Epithelial cell of proximal tubule (primary cell): ENCODE data around the gene GRM7. TPM values are rescaled to one million over a fixed set of nuclear protein-coding genes. Genes with fewer than 3 reads are reported as not detected.

ENCODE experiments used
- DNase-seq: peaks from one replicate; pipeline ENCODE4 v3.0.0-alpha.2; 2011; ENCODE audit warnings: low read depth
- H3K4me3 ChIP-seq: 2 replicates; pipeline ENCODE4 v1.5.1; 2011; ENCODE audit warnings: low read depth, mild to moderate bottlenecking, low read length
- CTCF ChIP-seq: conservative IDR thresholded peaks from 2 replicates; pipeline ENCODE4 v1.5.1; 2012; ENCODE audit warnings: low read depth, mild to moderate bottlenecking, low read length
- total RNA-seq: library from RNA; depleted of rRNA; stranded (reverse); fragments of >200 nt; gene quantifications from 2 replicates; pipeline ENCODE4 v1.2.3, GENCODE V29; 2015

The GRM7 gene
- total RNA-seq, 1 donor from 2014 or later = not detected

GRCh38 chr3:6860149-6860953 lies 564 bp upstream of the GRM7 start:
- no peak for DNase-seq
- no peak for TF ChIP-seq CTCF
- peak overlapping the region; percentile 16 for H3K4me3 ChIP-seq

GRCh38 chr3:6861625-6862000 lies 698 bp downstream of the GRM7 start:
- no peak for DNase-seq
- peak overlapping the region; percentile 6 for H3K4me3 ChIP-seq
- TF ChIP-seq CTCF = no peak

- no peak overlapping the region for H3K4me3 ChIP-seq
- DNase-seq = no peak
- TF ChIP-seq CTCF = no peak
These were observed 1.3 kb downstream of the GRM7 start for GRCh38 chr3:6862041-6862879.

GRCh38 chr3:6862880-6863195 lies 1.9 kb downstream of the GRM7 start:
- TF ChIP-seq CTCF = no peak
- H3K4me3 ChIP-seq = no peak overlapping the region

GRCh38 chr3:6867269-6867668 lies 6.4 kb downstream of the GRM7 start:
- no peak for TF ChIP-seq CTCF
- no peak overlapping the region for H3K4me3 ChIP-seq
- no peak for DNase-seq

More at GRCh38 chr3:6862880-6863195, 1.9 kb downstream of the GRM7 start:
- DNase-seq = no peak

GRCh38 chr3:6878731-6879130 lies 17.8 kb downstream of the GRM7 start:
- no peak for TF ChIP-seq CTCF
- DNase-seq = no peak
- H3K4me3 ChIP-seq = no peak overlapping the region

GRCh38 chr3:6912240-6912639 lies 51.3 kb downstream of the GRM7 start:
- TF ChIP-seq CTCF = no peak
- no peak for DNase-seq
- H3K4me3 ChIP-seq = no peak overlapping the region
